Choroid plexus epithelial cell (primary cell): ENCODE measurements around the gene TRPV6.

Experiments
- DNase-seq: peaks from one replicate; pipeline ENCODE4 v3.0.0-alpha.2; 2010; ENCODE audit warnings: low read depth
- H3K4me3 ChIP-seq: 2 replicates; pipeline ENCODE4 v1.5.1; 2011; ENCODE audit warnings: low read depth, mild to moderate bottlenecking, control low read depth, low read length, moderate library complexity
- CTCF ChIP-seq: conservative IDR thresholded peaks from 2 replicates; pipeline ENCODE4 v1.5.1; 2011; ENCODE audit warnings: low read depth, mild to moderate bottlenecking, control low read depth, inconsistent platforms, low read length, moderate library complexity

The TRPV6 gene

GRCh38 chr7:142886866-142887265 lies 1.3 kb upstream of the TRPV6 start:
- no peak overlapping the region for H3K4me3 ChIP-seq
- no peak for TF ChIP-seq CTCF
- DNase-seq: no peak

GRCh38 chr7:142884286-142884640 lies 1.3 kb downstream of the TRPV6 start:
- no peak overlapping the region for H3K4me3 ChIP-seq
- TF ChIP-seq CTCF: no peak
- DNase-seq: no peak

GRCh38 chr7:142883571-142884285 lies 1.8 kb downstream of the TRPV6 start:
- DNase-seq: no peak
- TF ChIP-seq CTCF: no peak
- H3K4me3 ChIP-seq: no peak overlapping the region

- no peak overlapping the region for H3K4me3 ChIP-seq
- DNase-seq: no peak
- TF ChIP-seq CTCF: no peak
These were observed 2.4 kb downstream of the TRPV6 start for GRCh38 chr7:142883145-142883544.

GRCh38 chr7:142882338-142882678 lies 3.2 kb downstream of the TRPV6 start:
- no peak overlapping the region for H3K4me3 ChIP-seq
- no peak for TF ChIP-seq CTCF
- no peak for DNase-seq

GRCh38 chr7:142881586-142882337 lies 3.8 kb downstream of the TRPV6 start:
- no peak for TF ChIP-seq CTCF
- no peak for DNase-seq
- H3K4me3 ChIP-seq: no peak overlapping the region
